ENCODE results near the gene FAM72D. TPM values are rescaled to one million over a fixed set of nuclear protein-coding genes. Genes with fewer than 3 reads are reported as not detected.
"Not testable (repeated sequence)": the region's sequence is repeated elsewhere in the genome, so short reads cannot be mapped to it uniquely, and the experiment has no call there.

Gene FAM72D
- total RNA-seq, 1 donor from 2014 or later = 1.9 TPM

GRCh38 chr1:145074021-145074559 lies 21.7 kb upstream of the FAM72D start:
- not testable (repeated sequence) for H3K4me1 Mint-ChIP-seq (ENCODE audit: low read depth); H3K27me3 Mint-ChIP-seq; H3K4me3 Mint-ChIP-seq (ENCODE audit: low read depth)

GRCh38 chr1:145076877-145077276 lies 18.9 kb upstream of the FAM72D start:
- H3K27ac Mint-ChIP-seq; H3K36me3 Mint-ChIP-seq (ENCODE audit: insufficient read depth); DNase-seq (ENCODE audit: low spot score, unreplicated experiment); H3K27me3 Mint-ChIP-seq; H3K4me1 Mint-ChIP-seq (ENCODE audit: low read depth); H3K9me3 Mint-ChIP-seq (ENCODE audit: low read depth); H3K4me3 Mint-ChIP-seq (ENCODE audit: low read depth): not testable (repeated sequence)

More at GRCh38 chr1:145074021-145074559, 21.7 kb upstream of the FAM72D start:
- not testable (repeated sequence) for DNase-seq (ENCODE audit: low spot score, unreplicated experiment); H3K36me3 Mint-ChIP-seq (ENCODE audit: insufficient read depth); H3K27ac Mint-ChIP-seq; H3K9me3 Mint-ChIP-seq (ENCODE audit: low read depth)

DNA sequence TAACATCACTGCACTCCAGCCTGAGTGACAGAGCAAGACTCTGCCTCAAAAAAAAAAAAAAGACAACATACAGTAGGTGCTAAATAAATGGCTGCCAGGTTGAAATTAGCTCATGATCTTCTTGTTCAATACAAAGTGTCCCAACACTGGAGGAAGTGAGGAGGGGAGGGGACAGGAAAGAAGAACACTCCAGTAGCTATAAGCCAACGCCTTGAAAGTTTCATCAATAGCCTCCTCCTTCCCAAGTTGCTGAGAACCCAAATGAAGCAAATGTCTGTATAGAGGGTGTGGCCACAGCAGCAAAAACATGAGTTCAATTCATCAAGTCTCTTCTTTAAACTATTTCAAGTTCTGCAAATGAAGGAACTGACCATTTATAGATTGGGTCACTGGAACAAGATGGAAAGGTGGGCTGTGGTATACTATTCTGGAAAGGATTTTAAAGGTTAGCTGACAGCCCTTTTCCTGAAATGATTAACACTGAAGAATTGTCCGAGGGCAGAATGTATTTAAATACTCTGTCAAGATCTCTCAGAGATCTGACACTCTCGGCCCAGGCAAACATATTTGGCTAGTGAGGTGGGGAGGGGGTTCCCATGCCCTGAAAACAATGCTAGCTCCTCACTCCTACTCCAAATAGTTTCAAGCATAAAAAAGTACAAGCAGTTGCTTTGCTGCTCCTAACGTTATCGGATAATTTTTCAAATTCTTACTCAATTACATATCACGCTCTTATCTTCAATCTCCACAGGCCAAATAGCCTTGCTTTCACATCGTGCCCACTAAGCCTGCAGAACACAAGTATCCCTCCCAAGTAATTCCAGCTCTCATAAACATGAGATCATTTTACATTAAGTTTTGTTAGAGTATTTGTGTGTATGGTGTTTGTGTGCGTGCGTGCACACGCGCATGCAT lies 17.6 kb upstream of the FAM72D start:
- H3K4me1 Mint-ChIP-seq (ENCODE audit: low read depth); H3K36me3 Mint-ChIP-seq (ENCODE audit: insufficient read depth); H3K4me3 Mint-ChIP-seq (ENCODE audit: low read depth); DNase-seq (ENCODE audit: low spot score, unreplicated experiment); H3K27ac Mint-ChIP-seq; H3K27me3 Mint-ChIP-seq; H3K9me3 Mint-ChIP-seq (ENCODE audit: low read depth): not testable (repeated sequence)

GRCh38 chr1:145078787-145079370 lies 16.9 kb upstream of the FAM72D start:
- H3K9me3 Mint-ChIP-seq (ENCODE audit: low read depth); H3K4me3 Mint-ChIP-seq (ENCODE audit: low read depth); H3K36me3 Mint-ChIP-seq (ENCODE audit: insufficient read depth); DNase-seq (ENCODE audit: low spot score, unreplicated experiment); H3K4me1 Mint-ChIP-seq (ENCODE audit: low read depth); H3K27me3 Mint-ChIP-seq; H3K27ac Mint-ChIP-seq: not testable (repeated sequence)

GRCh38 chr1:145079737-145080136 lies 16.0 kb upstream of the FAM72D start:
- not testable (repeated sequence) for DNase-seq (ENCODE audit: low spot score, unreplicated experiment); H3K9me3 Mint-ChIP-seq (ENCODE audit: low read depth); H3K36me3 Mint-ChIP-seq (ENCODE audit: insufficient read depth); H3K27me3 Mint-ChIP-seq; H3K4me3 Mint-ChIP-seq (ENCODE audit: low read depth); H3K27ac Mint-ChIP-seq; H3K4me1 Mint-ChIP-seq (ENCODE audit: low read depth)

GRCh38 chr1:145080193-145080592 lies 15.6 kb upstream of the FAM72D start:
- not testable (repeated sequence) for H3K4me1 Mint-ChIP-seq (ENCODE audit: low read depth); H3K4me3 Mint-ChIP-seq (ENCODE audit: low read depth); DNase-seq (ENCODE audit: low spot score, unreplicated experiment); H3K27me3 Mint-ChIP-seq; H3K36me3 Mint-ChIP-seq (ENCODE audit: insufficient read depth); H3K27ac Mint-ChIP-seq; H3K9me3 Mint-ChIP-seq (ENCODE audit: low read depth)

DNA sequence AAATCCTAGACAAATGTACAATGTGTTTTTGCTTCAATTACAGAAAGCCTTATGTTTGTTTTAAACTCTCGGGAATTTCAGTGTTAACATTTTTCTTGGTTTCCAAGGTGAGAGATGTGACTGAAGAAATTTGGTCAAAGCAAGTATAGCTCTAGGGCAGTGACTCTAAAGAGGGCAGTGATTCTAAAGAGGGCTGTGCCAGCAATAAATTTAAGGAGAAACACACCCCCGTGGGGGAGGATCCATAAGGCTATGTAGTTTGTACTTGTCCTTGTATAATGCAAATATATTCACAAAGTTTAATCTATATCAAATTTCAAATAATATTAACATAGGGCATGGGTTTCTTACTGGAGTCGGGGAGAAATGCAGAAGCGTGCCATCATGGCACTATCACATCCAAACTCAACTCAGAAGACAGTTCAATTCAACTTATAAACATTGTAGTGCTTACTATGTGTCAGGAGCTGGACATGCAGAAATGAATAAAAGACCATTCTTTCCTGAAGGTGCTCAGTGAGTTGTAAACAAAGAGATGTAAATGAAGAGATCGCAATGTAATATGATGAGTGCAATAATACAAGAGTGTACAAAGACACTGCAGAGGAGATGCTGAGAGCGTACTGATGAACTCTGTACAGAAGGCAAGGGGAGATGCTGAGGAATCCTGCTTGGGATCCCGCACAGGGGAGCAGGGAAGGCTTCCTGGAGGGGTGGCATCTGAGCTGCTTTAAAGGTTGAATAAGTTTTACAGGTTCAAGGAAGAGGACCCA lies 13.1 kb upstream of the FAM72D start:
- not testable (repeated sequence) for H3K27me3 Mint-ChIP-seq; H3K9me3 Mint-ChIP-seq (ENCODE audit: low read depth); H3K36me3 Mint-ChIP-seq (ENCODE audit: insufficient read depth); H3K4me1 Mint-ChIP-seq (ENCODE audit: low read depth); H3K27ac Mint-ChIP-seq; H3K4me3 Mint-ChIP-seq (ENCODE audit: low read depth); DNase-seq (ENCODE audit: low spot score, unreplicated experiment)

DNA sequence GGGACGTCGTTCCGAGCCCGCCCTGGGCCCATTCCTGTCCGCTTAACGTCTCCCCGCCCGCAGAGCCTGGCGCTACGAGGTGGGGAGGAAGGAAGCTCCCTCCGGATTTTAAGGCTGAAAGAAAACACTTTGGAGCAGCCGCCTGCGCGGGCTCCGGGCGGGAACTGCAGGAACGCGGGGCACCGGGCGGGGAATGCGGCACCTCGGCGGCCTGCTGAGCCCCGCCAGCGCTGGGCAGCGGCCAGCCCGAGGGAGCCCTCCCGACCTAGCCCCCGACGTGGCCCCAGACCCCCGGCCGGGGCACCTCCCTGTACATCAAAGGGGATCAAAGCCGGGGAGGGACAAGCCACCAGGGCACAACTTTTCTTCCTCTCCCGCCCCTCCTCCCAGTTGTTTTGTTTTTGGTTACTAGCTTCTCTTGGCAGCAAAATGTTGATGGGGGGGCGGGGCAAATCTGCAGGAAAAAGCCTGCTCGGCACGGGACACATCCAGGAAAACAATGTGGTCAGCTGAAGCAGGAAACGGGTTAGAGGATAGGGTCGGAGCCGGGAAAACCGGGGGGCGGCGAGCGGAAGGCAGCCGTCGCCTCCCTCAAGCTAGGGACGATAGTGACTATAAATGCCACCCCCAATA lies 2.1 kb upstream of the FAM72D start:
- not testable (repeated sequence) for H3K27ac Mint-ChIP-seq; H3K36me3 Mint-ChIP-seq (ENCODE audit: insufficient read depth); H3K27me3 Mint-ChIP-seq; H3K9me3 Mint-ChIP-seq (ENCODE audit: low read depth); H3K4me1 Mint-ChIP-seq (ENCODE audit: low read depth)
- DNase-seq (ENCODE audit: low spot score, unreplicated experiment) = peak; percentile 14
- peak overlapping the region; percentile 78 for H3K4me3 Mint-ChIP-seq (ENCODE audit: low read depth)

DNA sequence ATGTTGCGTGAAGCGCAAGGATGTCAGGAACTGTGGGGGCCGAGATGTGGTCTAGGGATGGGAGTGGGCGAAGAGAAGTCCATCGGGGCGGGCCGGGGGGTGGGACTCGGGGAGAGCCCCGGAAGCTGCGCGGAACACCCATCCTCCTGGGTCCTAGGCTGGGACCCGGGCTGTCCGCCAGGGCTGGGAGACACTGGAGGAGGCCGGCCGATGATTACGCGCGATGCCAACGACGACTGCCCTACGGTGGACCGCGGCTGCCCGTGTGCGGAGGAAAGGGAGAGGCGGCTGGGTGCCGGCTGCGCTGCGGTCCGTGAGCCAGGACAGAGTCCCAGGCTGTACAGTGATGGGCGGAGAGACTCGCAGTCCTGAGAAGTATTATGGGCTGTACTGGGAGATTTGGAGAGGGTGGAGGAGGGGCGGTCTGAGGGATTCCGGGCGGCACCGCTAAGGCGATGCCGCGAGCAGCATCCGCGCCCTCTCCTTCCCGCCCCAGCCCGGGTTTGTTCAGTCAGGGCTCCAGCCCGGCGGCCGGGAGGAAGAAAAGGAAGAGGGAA lies 1.0 kb upstream of the FAM72D start:
- H3K27me3 Mint-ChIP-seq; H3K4me1 Mint-ChIP-seq (ENCODE audit: low read depth); H3K36me3 Mint-ChIP-seq (ENCODE audit: insufficient read depth); H3K9me3 Mint-ChIP-seq (ENCODE audit: low read depth); H3K27ac Mint-ChIP-seq; DNase-seq (ENCODE audit: low spot score, unreplicated experiment): not testable (repeated sequence)
- H3K4me3 Mint-ChIP-seq (ENCODE audit: low read depth) = peak overlapping the region; percentile 51

DNA sequence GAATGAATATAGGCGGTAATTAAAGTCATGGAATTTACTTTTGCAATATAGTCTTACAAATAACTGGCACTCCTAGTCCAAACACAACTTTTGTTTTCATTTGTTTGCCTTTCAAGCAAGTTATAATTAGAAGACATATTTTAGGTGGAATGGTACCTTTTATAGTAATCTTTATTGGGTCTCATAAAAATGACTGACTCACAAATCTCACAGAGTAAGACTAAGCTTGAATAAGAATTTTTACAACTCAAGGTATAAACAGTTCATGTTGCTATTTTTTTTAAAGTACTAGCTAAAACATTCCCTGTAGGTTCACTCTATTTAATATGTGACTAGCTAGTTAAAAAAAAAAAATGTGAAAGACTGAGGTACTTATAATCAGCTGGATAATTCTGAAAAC lies 6.0 kb downstream of the FAM72D start:
- DNase-seq (ENCODE audit: low spot score, unreplicated experiment); H3K4me1 Mint-ChIP-seq (ENCODE audit: low read depth); H3K9me3 Mint-ChIP-seq (ENCODE audit: low read depth); H3K27ac Mint-ChIP-seq; H3K4me3 Mint-ChIP-seq (ENCODE audit: low read depth); H3K27me3 Mint-ChIP-seq; H3K36me3 Mint-ChIP-seq (ENCODE audit: insufficient read depth): not testable (repeated sequence)

GRCh38 chr1:145103294-145103693 lies 7.5 kb downstream of the FAM72D start:
- not testable (repeated sequence) for H3K27me3 Mint-ChIP-seq; H3K4me1 Mint-ChIP-seq (ENCODE audit: low read depth); DNase-seq (ENCODE audit: low spot score, unreplicated experiment); H3K36me3 Mint-ChIP-seq (ENCODE audit: insufficient read depth); H3K27ac Mint-ChIP-seq; H3K9me3 Mint-ChIP-seq (ENCODE audit: low read depth); H3K4me3 Mint-ChIP-seq (ENCODE audit: low read depth)

GRCh38 chr1:145111674-145112073 lies 15.9 kb downstream of the FAM72D start:
- H3K27ac Mint-ChIP-seq; H3K36me3 Mint-ChIP-seq (ENCODE audit: insufficient read depth); H3K9me3 Mint-ChIP-seq (ENCODE audit: low read depth); H3K4me3 Mint-ChIP-seq (ENCODE audit: low read depth); DNase-seq (ENCODE audit: low spot score, unreplicated experiment); H3K27me3 Mint-ChIP-seq; H3K4me1 Mint-ChIP-seq (ENCODE audit: low read depth): not testable (repeated sequence)
